K562 (cell line): Measurements from ENCODE around the gene SERPINA6.

Experiments used
- CHD2 ChIP-seq: IDR thresholded peaks from 2 replicates; pipeline ENCODE4 v1.6.1; 2011; ENCODE audit warnings: low read depth, low read length
- CTCF ChIP-seq, 3 experiments: IDR thresholded peaks in 2 of 3; conservative IDR thresholded peaks in 1 of 3; 2 replicates each; pipeline ENCODE4 v1.5.1; 2011 to 2012; ENCODE audit warnings: low read length in 3 of 3, mild to moderate bottlenecking in 3 of 3, control low read depth in 2 of 3, improper control_type of control experiment in 1 of 3, inconsistent platforms in 1 of 3, low read depth in 1 of 3, mixed read lengths in 1 of 3, moderate library complexity in 1 of 3; ENCODE audit not compliant: insufficient read depth in 2 of 3
- ELF4 ChIP-seq: fragments of 450-650 bp; formaldehyde crosslinking; IDR thresholded peaks from 2 replicates; pipeline ENCODE4 v1.4.0; 2022; ENCODE audit warnings: missing genetic modification characterization
- GABPA ChIP-seq: fragments of 200-800 bp; sonication (Bioruptor generic); conservative IDR thresholded peaks from 2 replicates; pipeline ENCODE4 v1.6.1; 2016; ENCODE audit warnings: low read depth, missing genetic modification characterization, missing compliant biosample characterization
- KAT7 ChIP-seq: sonication (generic); formaldehyde crosslinking; IDR thresholded peaks from 2 replicates; pipeline ENCODE4 v1.8.0; 2022; ENCODE audit warnings: missing genetic modification reagents, mild to moderate bottlenecking, borderline replicate concordance
- POLR2A ChIP-seq: fragments of 450-650 bp; conservative IDR thresholded peaks from 2 replicates; pipeline ENCODE4 v1.6.1; 2016
- POLR2G ChIP-seq: fragments of 200-400 bp; formaldehyde crosslinking; IDR thresholded peaks from 2 replicates; pipeline ENCODE4 v1.6.1; 2017; ENCODE audit warnings: low read depth, mild to moderate bottlenecking, antibody characterized with exemption, low read length, moderate library complexity
- REST ChIP-seq, 2 experiments: fragments of 450-650 bp; formaldehyde crosslinking in 1 of 2; IDR thresholded peaks; 2 replicates each; pipeline versions ENCODE4 v1.4.0 to v1.6.1; 2014 to 2020; ENCODE audit warnings: mild to moderate bottlenecking in 2 of 2, borderline replicate concordance in 1 of 2, low read depth in 1 of 2
- SIN3A ChIP-seq, 2 experiments: fragments of 150-350 bp in 1 of 2; IDR thresholded peaks; 2 replicates each; pipeline ENCODE4 v1.6.1; 2011 to 2016; ENCODE audit warnings: borderline replicate concordance in 2 of 2, low read depth in 2 of 2, low read length in 2 of 2, mild to moderate bottlenecking in 2 of 2, moderate library complexity in 2 of 2; ENCODE audit not compliant: control insufficient read depth in 1 of 2
- SRSF9 ChIP-seq: fragments of 200-400 bp; formaldehyde crosslinking; IDR thresholded peaks from 2 replicates; pipeline ENCODE4 v1.6.1; 2017; ENCODE audit warnings: low read depth, low read length, borderline replicate concordance
- TARDBP ChIP-seq: fragments of 450-650 bp; IDR thresholded peaks from 2 replicates; pipeline ENCODE4 v1.6.1; 2016
- TCF7 ChIP-seq: sonication (generic); IDR thresholded peaks from 2 replicates; pipeline ENCODE4 v1.6.1; 2016; ENCODE audit warnings: antibody characterized with exemption, borderline replicate concordance
- ZNF274 ChIP-seq: IDR thresholded peaks from 2 replicates; pipeline ENCODE4 v1.6.1; 2011; ENCODE audit warnings: low read depth, mild to moderate bottlenecking, low read length, moderate library complexity, borderline replicate concordance
- ZZZ3 ChIP-seq: fragments of 450-650 bp; IDR thresholded peaks from 2 replicates; pipeline ENCODE4 v1.6.1; 2016; ENCODE audit warnings: antibody characterized with exemption, mild to moderate bottlenecking, moderate library complexity

GRCh38 chr14:94314890-94315289 is 8.2 kb downstream of the SERPINA6 start:
- TF ChIP-seq ELF4 (CRISPR knock-in tag) (no peak), CTCF (IDR thresholded peaks at IDR 0.05 in 2 of 3, conservative IDR thresholded peaks at IDR 0.05 in 1 of 3; ENCODE audit: insufficient read depth in 2 of 3, low read depth in 1 of 3, low read length in 3 of 3) (no peak), TARDBP (no peak), SRSF9 (no peak), GABPA (tag) (no peak), CHD2 (no peak), REST (IDR thresholded peaks at IDR 0.05; ENCODE audit: borderline replicate concordance) (no peak), REST (CRISPR knock-in tag; IDR thresholded peaks at IDR 0.05; ENCODE audit: low read depth) (no peak), POLR2G (no peak), KAT7 (CRISPR knock-in tag) (no peak), TCF7 (no peak), POLR2A (no peak), ZZZ3 (no peak), ZNF274 (no peak), SIN3A (IDR thresholded peaks at IDR 0.05; ENCODE audit: borderline replicate concordance in 2 of 2, control insufficient read depth in 1 of 2, low read depth in 2 of 2, low read length in 2 of 2) (no peak)
